OCI-LY3 (cell line): Measurements from ENCODE around the gene ABTB2.

ENCODE experiments used
- H2AFZ ChIP-seq: fragments of 200-600, 300-600 bp; shearing (Covaris generic); 2 replicates; pipeline ENCODE4 v1.6.0; 2014; ENCODE audit warnings: antibody characterized with exemption, low read depth, low read length
- H3K27ac ChIP-seq: fragments of 200-600, 300-600 bp; sonication (generic); 2 replicates; pipeline ENCODE4 v1.5.1; 2014; ENCODE audit warnings: mild to moderate bottlenecking, low read length, moderate library complexity, mixed read lengths
- H3K27me3 ChIP-seq: fragments of 200-600, 300-600 bp; sonication (generic); 2 replicates; pipeline ENCODE4 v1.6.1; 2014; ENCODE audit warnings: low read depth, low read length, mixed read lengths
- H3K36me3 ChIP-seq: fragments of 200-600, 300-600 bp; sonication (generic); replicated peaks from 2 replicates; pipeline ENCODE3; 2014; ENCODE audit warnings: low read depth, low read length, mixed read lengths
- H3K4me1 ChIP-seq: fragments of 300-600, 200-600 bp; sonication (generic); 2 replicates; pipeline ENCODE4 v1.6.1; 2014; ENCODE audit warnings: low read length, mixed read lengths
- H3K4me2 ChIP-seq: fragments of 200-600, 300-600 bp; sonication (generic); 2 replicates; pipeline ENCODE4 v1.6.1; 2014; ENCODE audit warnings: low read length, mixed read lengths
- H3K4me3 ChIP-seq: fragments of 300-600, 200-600 bp; sonication (generic); 2 replicates; pipeline ENCODE4 v1.5.1; 2014; ENCODE audit warnings: antibody characterized with exemption, mild to moderate bottlenecking, low read length, moderate library complexity
- H3K79me2 ChIP-seq: fragments of 300-600, 200-600 bp; shearing (Covaris generic); 2 replicates; pipeline ENCODE4 v1.6.1; 2014; ENCODE audit warnings: mild to moderate bottlenecking, low read length, mixed read lengths
- H3K9ac ChIP-seq: fragments of 300-600, 200-600 bp; shearing (Covaris generic); 2 replicates; pipeline ENCODE4 v1.6.0; 2014; ENCODE audit warnings: mild to moderate bottlenecking, low read length, moderate library complexity
- H3K9me3 ChIP-seq: fragments of 200-600, 300-600 bp; shearing (Covaris generic); 2 replicates; pipeline ENCODE4 v1.6.1; 2014; ENCODE audit warnings: low read length, mixed read lengths; ENCODE audit not compliant: insufficient read depth
- H4K20me1 ChIP-seq: fragments of 200-600, 300-600 bp; sonication (generic); 2 replicates; pipeline ENCODE4 v1.6.1; 2016; ENCODE audit warnings: low read length, mixed read lengths; ENCODE audit not compliant: insufficient read depth
- CTCF ChIP-seq: fragments of 200-600, 300-600 bp; sonication (generic); IDR thresholded peaks from 2 replicates; pipeline ENCODE4 v1.5.1; 2014; ENCODE audit warnings: antibody characterized with exemption, low read length, low read depth
- EZH2phosphoT487 ChIP-seq: fragments of 200-600 bp; shearing (Covaris generic); IDR thresholded peaks from 2 replicates; pipeline ENCODE4 v1.6.1; 2018; ENCODE audit warnings: antibody characterized with exemption, mixed run types, low read depth

Gene ABTB2

GRCh38 chr11:34111722-34112270 lies 246.0 kb downstream of the ABTB2 start:
- Histone ChIP-seq H3K9ac (no peak overlapping the region), H3K36me3 (peaks cover 81% of the 10 kb centered on the region), H3K4me2 (no peak overlapping the region), H3K27ac (no peak overlapping the region), H3K9me3 (no peaks in the 10 kb centered on the region), H3K79me2 (peaks cover 48% of the 10 kb centered on the region), H3K27me3 (no peaks in the 10 kb centered on the region), H3K4me1 (peaks cover 5% of the 10 kb centered on the region), H4K20me1 (no peaks in the 10 kb centered on the region), H2AFZ (no peak overlapping the region), H3K4me3 (no peak overlapping the region)
- TF ChIP-seq EZH2phosphoT487 (no peak), CTCF (no peak)

- no peaks in the 10 kb centered on the region for H3K9me3 ChIP-seq
- peak overlapping the region; percentile 93 for H3K4me3 ChIP-seq
- H4K20me1 ChIP-seq, result no peaks in the 10 kb centered on the region
- H3K9ac ChIP-seq, result peak overlapping the region; percentile 94
- H3K36me3 ChIP-seq, result peaks cover 47% of the 10 kb centered on the region
- no peaks in the 10 kb centered on the region for H3K27me3 ChIP-seq
- peak overlapping the region; percentile 92 for H3K4me2 ChIP-seq
- H3K79me2 ChIP-seq, result peaks cover 50% of the 10 kb centered on the region
- H3K27ac ChIP-seq, result peak overlapping the region; percentile 84
- peaks cover 21% of the 10 kb centered on the region for H3K4me1 ChIP-seq
- no peak for TF ChIP-seq EZH2phosphoT487
- no peak for TF ChIP-seq CTCF
- H2AFZ ChIP-seq, result peak overlapping the region; percentile 57
Observed at GRCh38 chr11:34105957-34106504, 251.8 kb downstream of the ABTB2 start.

GRCh38 chr11:34105079-34105956 lies 252.5 kb downstream of the ABTB2 start, which contains the start of gene NAT10:
Gene NAT10 (plus strand): TSS chr11:34105629. CDS start chr11:34108226, 2,597 bp downstream.
- H3K79me2 ChIP-seq, result peaks cover 49% of the 10 kb centered on the region
- peaks cover 21% of the 10 kb centered on the region for H3K4me1 ChIP-seq
- H3K4me3 ChIP-seq, result peak within 1 kb of the TSS; percentile 93
- TF ChIP-seq EZH2phosphoT487, result no peak
- TF ChIP-seq CTCF, result 0 out of 2 replicates have a peak, but pooled peaks have one; percentile 3
- H3K27me3 ChIP-seq, result no peaks in the 10 kb centered on the region
- H3K4me2 ChIP-seq, result peak within 1 kb of the TSS; percentile 92
- no peaks in the 10 kb centered on the region for H3K9me3 ChIP-seq
- H3K36me3 ChIP-seq, result peaks cover 45% of the 10 kb centered on the region
- peak within 1 kb of the TSS; percentile 94 for H3K9ac ChIP-seq
- H4K20me1 ChIP-seq, result no peaks in the 10 kb centered on the region
- H2AFZ ChIP-seq, result peak within 1 kb of the TSS; percentile 58
- H3K27ac ChIP-seq, result peak within 1 kb of the TSS; percentile 84

- H3K79me2 ChIP-seq, result peaks cover 43% of the 10 kb centered on the region
- H3K4me3 ChIP-seq, result peak overlapping the region; percentile 93
- H3K27me3 ChIP-seq, result no peaks in the 10 kb centered on the region
- H3K36me3 ChIP-seq, result peaks cover 44% of the 10 kb centered on the region
- H3K4me1 ChIP-seq, result peaks cover 21% of the 10 kb centered on the region
- peak overlapping the region; percentile 86 for H3K4me2 ChIP-seq
- H3K27ac ChIP-seq, result peak overlapping the region; percentile 84
- peak overlapping the region; percentile 94 for H3K9ac ChIP-seq
- no peaks in the 10 kb centered on the region for H3K9me3 ChIP-seq
- H4K20me1 ChIP-seq, result no peaks in the 10 kb centered on the region
- no peak overlapping the region for H2AFZ ChIP-seq
- TF ChIP-seq CTCF, result no peak
- no peak for TF ChIP-seq EZH2phosphoT487
Observed at GRCh38 chr11:34104680-34105078, 253.1 kb downstream of the ABTB2 start.
